Endothelial cell of umbilical vein (primary cell): ENCODE results near the gene KIF26A. TPM values are rescaled to one million over a fixed set of nuclear protein-coding genes. Genes with fewer than 3 reads are reported as not detected.

ENCODE experiments used
- BruUV-seq: library from RNA; stranded (reverse); fragments of 400-500 nt; replicated peaks from 2 replicates; lab custom pipeline; 2021; lab: Mats Ljungman, UMichigan
- CTCF ChIA-PET: fragments of 300-600, 350-600 bp; sonication (Branson Sonifier 250); formaldehyde crosslinking; loops from one replicate; lab custom pipeline; 2021; ENCODE audit warnings: antibody characterized with exemption, inconsistent platforms; lab: Charles Lee
- POLR2A ChIA-PET: fragments of 300-600, 350-600 bp; sonication (Branson Sonifier 250); formaldehyde crosslinking; loops from one replicate; lab custom pipeline; 2021; ENCODE audit warnings: antibody characterized with exemption, inconsistent platforms; lab: Charles Lee
- DNase-seq: peaks from one replicate; pipeline ENCODE4 v3.0.0-alpha.2; 2011; ENCODE audit warnings: low read depth, low spot score
- FAIRE-seq: peaks from 2 replicates; lab custom pipeline; 2011; peaks lifted over from hg19 to GRCh38; lab: Jason Lieb, UNC
- H2AFZ ChIP-seq: 2 replicates; pipeline ENCODE4 v1.6.0; 2012; ENCODE audit warnings: low read depth, low read length, control low read depth, inconsistent platforms
- H3K27ac ChIP-seq: 2 replicates; pipeline ENCODE4 v1.5.1; 2011; ENCODE audit warnings: low read depth, mild to moderate bottlenecking, control low read depth, low read length, moderate library complexity; ENCODE audit not compliant: insufficient read depth
- H3K27me3 ChIP-seq, 2 experiments: 2 replicates each; pipeline versions ENCODE4 v1.6.0 to v1.6.1; 2011; ENCODE audit warnings: low read length in 2 of 2, mixed read lengths in 1 of 2; ENCODE audit not compliant: control insufficient read depth in 2 of 2, insufficient read depth in 2 of 2
- H3K36me3 ChIP-seq, 2 experiments: 2 replicates in 1 of 2; 3 replicates in 1 of 2; pipeline ENCODE4 v1.5.1; 2011; ENCODE audit warnings: low read length in 2 of 2, mild to moderate bottlenecking in 1 of 2, moderate library complexity in 1 of 2; ENCODE audit not compliant: control insufficient read depth in 2 of 2, insufficient read depth in 2 of 2; ENCODE audit errors: extremely low read depth in 1 of 2
- H3K4me1 ChIP-seq: 3 replicates; pipeline ENCODE4 v1.5.1; 2011; ENCODE audit warnings: mild to moderate bottlenecking, low read length; ENCODE audit not compliant: control insufficient read depth, insufficient read depth; ENCODE audit errors: extremely low read depth
- H3K4me2 ChIP-seq: 2 replicates; pipeline ENCODE4 v1.6.1; 2011; ENCODE audit warnings: low read length, control low read depth, mixed read lengths; ENCODE audit not compliant: insufficient read depth
- H3K4me3 ChIP-seq, 3 experiments: fragments of 200-600 bp in 1 of 3; sonication (generic), shearing (Covaris generic) in 1 of 3; replicated peaks in 1 of 3; 2 replicates each; pipeline ENCODE4 v1.5.1; 2011 to 2016; ENCODE audit warnings: control low read depth in 3 of 3, low read length in 3 of 3, mild to moderate bottlenecking in 2 of 3, inconsistent platforms in 1 of 3, low read depth in 1 of 3, moderate library complexity in 1 of 3; ENCODE audit not compliant: insufficient read depth in 1 of 3
- H3K79me2 ChIP-seq: 2 replicates; pipeline ENCODE4 v1.6.0; 2012; ENCODE audit warnings: low read length, inconsistent platforms; ENCODE audit not compliant: control insufficient read depth, insufficient read depth
- H3K9ac ChIP-seq: replicated peaks from 2 replicates; pipeline ENCODE3; 2011; ENCODE audit warnings: low read length, control low read depth; ENCODE audit not compliant: insufficient read depth; ENCODE audit errors: extremely low read depth
- H3K9me1 ChIP-seq: replicated peaks from 3 replicates; pipeline ENCODE4 v1.6.0; 2011; ENCODE audit warnings: mild to moderate bottlenecking, low read length; ENCODE audit not compliant: control insufficient read depth, insufficient read depth; ENCODE audit errors: extremely low read depth
- H3K9me3 ChIP-seq: replicated peaks from 2 replicates; pipeline ENCODE4 v1.5.1; 2012; ENCODE audit warnings: low read length, inconsistent platforms; ENCODE audit not compliant: control insufficient read depth, insufficient read depth
- H4K20me1 ChIP-seq: replicated peaks from 2 replicates; pipeline ENCODE3; 2011; ENCODE audit warnings: mild to moderate bottlenecking, low read length; ENCODE audit not compliant: control insufficient read depth, insufficient read depth; ENCODE audit errors: extremely low read depth
- EZH2 ChIP-seq: IDR thresholded peaks from 2 replicates; pipeline ENCODE4 v1.6.1; 2012; ENCODE audit warnings: borderline replicate concordance, low read depth, mild to moderate bottlenecking, moderate library complexity, low read length, inconsistent platforms; ENCODE audit not compliant: severe bottlenecking
- FOS ChIP-seq: IDR thresholded peaks from 2 replicates; pipeline ENCODE4 v1.6.1; 2011; ENCODE audit warnings: mild to moderate bottlenecking, low read length, moderate library complexity, borderline replicate concordance; ENCODE audit not compliant: insufficient read depth
- GATA2 ChIP-seq: IDR thresholded peaks from 2 replicates; pipeline ENCODE4 v1.7.0; 2011; ENCODE audit warnings: low read depth, mild to moderate bottlenecking, moderate library complexity, mixed read lengths, low read length; ENCODE audit not compliant: insufficient read length, insufficient read depth
- JUN ChIP-seq: IDR thresholded peaks from 2 replicates; pipeline ENCODE4 v1.6.1; 2011; ENCODE audit warnings: borderline replicate concordance, low read depth; ENCODE audit not compliant: insufficient read length, insufficient read depth
- MYC ChIP-seq: IDR thresholded peaks from one replicate; pipeline ENCODE4 v1.6.1; 2011; ENCODE audit warnings: mild to moderate bottlenecking, low read depth, low read length
- POLR2A ChIP-seq: IDR thresholded peaks from 2 replicates; pipeline ENCODE4 v1.6.1; 2012; ENCODE audit warnings: low read depth, mild to moderate bottlenecking, control low read depth, low read length
- POLR2AphosphoS5 ChIP-seq: IDR thresholded peaks from 2 replicates; pipeline ENCODE4 v1.6.1; 2012; ENCODE audit warnings: low read depth, mild to moderate bottlenecking, control low read depth, low read length, moderate library complexity; ENCODE audit not compliant: insufficient read depth
- dilution Hi-C: fragments of 300-500 bp; cut with MboI; formaldehyde crosslinking; loops from one replicate; pipeline ENCODE4 v1.15.0; 2019; ENCODE audit warnings: low sequenced_read_pairs; ENCODE audit not compliant: extremely low pct_ligation_motif_present
- intact Hi-C: fragments of 100-400 bp; cut with micrococcal nuclease; formaldehyde crosslinking; loops from one replicate; pipeline ENCODE4 v1.10.0; 2022
- polyA plus RNA-seq, 4 experiments: library from polyadenylated mRNA; depleted of rRNA in 3 of 4; stranded (reverse) in 3 of 4; unstranded in 1 of 4; fragments of >200 nt; gene quantifications; 2 replicates each; pipeline versions ENCODE4 v1.2.1 to v1.2.3, GENCODE V29; 2011 to 2012; ENCODE audit warnings: missing spikeins in 1 of 4
- total RNA-seq: library from RNA; stranded (reverse); gene quantifications from 2 replicates; pipeline ENCODE4 v1.2.3, GENCODE V29; 2021
- TF ChIP-seq, protein P1 (sequence below): IDR thresholded peaks from 2 replicates; pipeline ENCODE4 v1.6.1; 2011; ENCODE audit not compliant: insufficient read depth, insufficient read length
- TF ChIP-seq, protein P2 (sequence below), 2 donors: IDR thresholded peaks; 1 replicate in 1 of 2; 2 replicates in 1 of 2; pipeline ENCODE4 v1.5.1; 2011; ENCODE audit warnings: low read length in 2 of 2, mild to moderate bottlenecking in 2 of 2, moderate library complexity in 2 of 2, control low read depth in 1 of 2, inconsistent platforms in 1 of 2, low read depth in 1 of 2; ENCODE audit not compliant: insufficient read depth in 1 of 2; ENCODE audit errors: extremely low read depth in 1 of 2

The KIF26A gene
- total and polyA plus RNA-seq, 2 donors (not counting 3 experiments of a cell fraction or from before 2014, with no cell fraction given): 3.6 to 10.7 TPM

DNA sequence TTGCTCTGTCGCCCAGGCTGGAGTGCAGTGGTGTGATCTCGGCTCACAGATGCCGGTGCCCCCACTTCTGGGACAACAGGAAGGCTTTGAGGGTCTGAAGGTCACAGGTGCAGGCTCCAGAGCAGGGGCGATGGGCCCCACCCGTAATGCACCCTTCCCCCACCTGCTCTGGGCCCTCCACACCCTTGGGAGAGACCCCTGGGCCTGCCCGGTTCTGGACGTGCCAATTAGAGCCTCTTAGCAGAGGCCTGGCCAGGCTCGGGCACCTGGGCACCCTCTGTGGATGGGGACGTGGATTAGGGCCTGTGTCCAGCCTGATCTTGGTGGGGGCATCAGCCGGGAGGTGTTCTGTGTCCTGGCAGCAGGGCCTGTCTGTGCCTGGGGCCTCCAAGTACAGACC lies 62.2 kb downstream of the KIF26A start:
- no peak overlapping the region for H3K27ac ChIP-seq
- no peak overlapping the region for H2AFZ ChIP-seq
- FAIRE-seq (no peak), DNase-seq (no peak)
- ChIA-PET POLR2A (no interaction called here), CTCF (no interaction called here)
- dilution Hi-C loops: no loop called here
- H3K9me1 ChIP-seq: no peaks in the 10 kb centered on the region
- H3K79me2 ChIP-seq: no peaks in the 10 kb centered on the region
- H3K36me3 ChIP-seq: no peaks in the 10 kb centered on the region
- H3K4me2 ChIP-seq: no peak overlapping the region
- H3K9me3 ChIP-seq: no peaks in the 10 kb centered on the region
- H4K20me1 ChIP-seq: no peaks in the 10 kb centered on the region
- no peak overlapping the region for H3K9ac ChIP-seq
- TF ChIP-seq MYC (no peak), POLR2A (no peak), GATA2 (no peak), POLR2AphosphoS5 (no peak), FOS (no peak), EZH2 (no peak), JUN (no peak)
- TF ChIP-seq, protein P1, sequence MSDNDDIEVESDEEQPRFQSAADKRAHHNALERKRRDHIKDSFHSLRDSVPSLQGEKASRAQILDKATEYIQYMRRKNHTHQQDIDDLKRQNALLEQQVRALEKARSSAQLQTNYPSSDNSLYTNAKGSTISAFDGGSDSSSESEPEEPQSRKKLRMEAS: no peak
- TF ChIP-seq, protein P2, sequence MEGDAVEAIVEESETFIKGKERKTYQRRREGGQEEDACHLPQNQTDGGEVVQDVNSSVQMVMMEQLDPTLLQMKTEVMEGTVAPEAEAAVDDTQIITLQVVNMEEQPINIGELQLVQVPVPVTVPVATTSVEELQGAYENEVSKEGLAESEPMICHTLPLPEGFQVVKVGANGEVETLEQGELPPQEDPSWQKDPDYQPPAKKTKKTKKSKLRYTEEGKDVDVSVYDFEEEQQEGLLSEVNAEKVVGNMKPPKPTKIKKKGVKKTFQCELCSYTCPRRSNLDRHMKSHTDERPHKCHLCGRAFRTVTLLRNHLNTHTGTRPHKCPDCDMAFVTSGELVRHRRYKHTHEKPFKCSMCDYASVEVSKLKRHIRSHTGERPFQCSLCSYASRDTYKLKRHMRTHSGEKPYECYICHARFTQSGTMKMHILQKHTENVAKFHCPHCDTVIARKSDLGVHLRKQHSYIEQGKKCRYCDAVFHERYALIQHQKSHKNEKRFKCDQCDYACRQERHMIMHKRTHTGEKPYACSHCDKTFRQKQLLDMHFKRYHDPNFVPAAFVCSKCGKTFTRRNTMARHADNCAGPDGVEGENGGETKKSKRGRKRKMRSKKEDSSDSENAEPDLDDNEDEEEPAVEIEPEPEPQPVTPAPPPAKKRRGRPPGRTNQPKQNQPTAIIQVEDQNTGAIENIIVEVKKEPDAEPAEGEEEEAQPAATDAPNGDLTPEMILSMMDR (IDR thresholded peaks at IDR 0.05; ENCODE audit: extremely low read depth in 1 of 2, insufficient read depth in 1 of 2, low read depth in 1 of 2, low read length in 2 of 2): no peak
- no peaks in the 10 kb centered on the region for H3K4me1 ChIP-seq
- H3K27me3 ChIP-seq: peaks cover 0 to 3% of the 10 kb centered on the region in 2 experiments
- no peak overlapping the region for H3K4me3 ChIP-seq
- no TSS peak for BruUV-seq
- intact Hi-C loops: no loop called here
